Activated naive CD4-positive, alpha-beta T cell (primary cell): ENCODE measurements around the gene KCNIP3.
"Not testable (repeated sequence)": the region's sequence is repeated elsewhere in the genome, so short reads cannot be mapped to it uniquely, and the experiment has no call there.

ENCODE experiments used
- DNase-seq, 4 experiments: peaks; one replicate each; lab custom pipeline; 2025; lab: John Stamatoyannopoulos, UW

The KCNIP3 gene

DNA sequence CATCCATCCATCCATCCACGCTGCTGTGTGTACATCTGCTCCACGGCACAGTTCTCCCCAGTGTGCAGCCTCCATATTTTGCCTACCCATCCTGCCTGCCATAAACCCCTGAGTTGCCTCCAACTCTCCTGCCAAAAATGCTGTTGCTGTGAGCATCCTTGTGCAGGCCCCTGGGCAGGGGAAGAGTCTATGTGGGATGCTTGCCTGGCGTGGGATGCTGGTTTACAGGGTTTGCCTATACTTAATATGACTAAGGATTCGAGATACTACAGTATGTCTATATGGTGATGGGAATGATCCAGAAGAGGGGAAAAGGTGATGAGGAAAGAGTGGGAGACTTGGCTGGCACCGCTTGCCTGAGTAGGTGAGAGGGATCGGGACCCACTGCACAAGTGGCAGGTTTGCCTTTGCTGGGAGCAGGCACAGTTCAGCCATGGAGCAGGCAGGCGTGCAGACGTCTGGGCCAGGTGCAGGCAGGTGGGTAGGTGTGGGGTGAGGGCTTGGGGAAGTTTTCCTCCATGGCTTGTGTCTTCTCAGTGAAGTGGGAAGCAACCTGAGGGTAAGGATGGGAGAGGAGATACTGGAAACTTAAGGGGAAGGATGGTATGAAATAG is 75.2 kb downstream of the KCNIP3 start:
- no peak for DNase-seq

DNA sequence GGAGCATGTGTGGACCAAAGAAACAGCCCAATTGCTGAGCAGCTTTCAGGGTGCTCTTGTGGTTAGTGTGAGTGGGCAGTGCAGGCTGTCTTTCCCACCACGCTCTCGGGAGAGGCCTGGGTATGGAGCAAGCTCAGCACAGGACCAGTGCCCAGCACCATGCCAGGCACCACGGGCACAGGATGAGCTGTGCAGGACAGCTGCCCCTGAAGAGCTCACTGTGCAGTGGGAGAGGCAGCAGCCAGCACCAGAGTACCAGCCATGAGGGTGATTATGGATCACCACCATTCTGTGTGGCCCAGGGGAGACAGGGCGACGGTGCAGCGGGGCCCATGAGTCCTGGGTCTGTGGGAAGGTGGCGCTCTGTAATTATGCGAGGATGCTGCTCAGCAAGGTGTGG is 75.7 kb downstream of the KCNIP3 start:
- DNase-seq: no peak

GRCh38 chr2:95374029-95374428 is 76.9 kb downstream of the KCNIP3 start:
- DNase-seq: no peak

GRCh38 chr2:95374451-95374920 is 77.3 kb downstream of the KCNIP3 start:
- DNase-seq: no peak

DNA sequence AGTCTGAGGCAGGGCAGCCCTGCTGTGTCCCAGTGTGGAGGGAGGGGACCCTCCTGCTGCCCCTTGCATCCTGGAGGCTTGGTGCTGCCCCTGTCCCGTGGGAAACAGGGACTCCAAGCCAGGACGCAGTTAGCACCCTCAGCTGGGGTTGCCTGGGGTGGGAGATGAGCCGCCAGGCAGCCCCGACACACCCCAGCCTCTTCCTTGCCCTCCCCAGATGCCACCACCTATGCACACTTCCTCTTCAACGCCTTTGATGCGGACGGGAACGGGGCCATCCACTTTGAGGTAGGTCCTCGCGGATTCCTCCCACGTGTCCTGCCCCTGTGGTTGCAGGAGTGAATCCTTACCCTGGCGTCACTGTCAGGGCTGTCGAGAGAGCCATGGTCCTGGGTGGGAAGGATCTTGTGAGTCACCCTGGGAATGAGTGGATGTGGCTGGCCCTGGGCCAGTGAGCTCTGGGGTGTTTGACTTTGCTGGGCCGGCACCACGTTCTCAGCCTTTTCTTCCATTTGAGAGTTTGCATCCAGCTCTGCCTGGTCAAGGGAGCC is 77.8 kb downstream of the KCNIP3 start:
- no peak for DNase-seq

GRCh38 chr2:95375532-95376150 is 78.5 kb downstream of the KCNIP3 start:
- no peak for DNase-seq

DNA sequence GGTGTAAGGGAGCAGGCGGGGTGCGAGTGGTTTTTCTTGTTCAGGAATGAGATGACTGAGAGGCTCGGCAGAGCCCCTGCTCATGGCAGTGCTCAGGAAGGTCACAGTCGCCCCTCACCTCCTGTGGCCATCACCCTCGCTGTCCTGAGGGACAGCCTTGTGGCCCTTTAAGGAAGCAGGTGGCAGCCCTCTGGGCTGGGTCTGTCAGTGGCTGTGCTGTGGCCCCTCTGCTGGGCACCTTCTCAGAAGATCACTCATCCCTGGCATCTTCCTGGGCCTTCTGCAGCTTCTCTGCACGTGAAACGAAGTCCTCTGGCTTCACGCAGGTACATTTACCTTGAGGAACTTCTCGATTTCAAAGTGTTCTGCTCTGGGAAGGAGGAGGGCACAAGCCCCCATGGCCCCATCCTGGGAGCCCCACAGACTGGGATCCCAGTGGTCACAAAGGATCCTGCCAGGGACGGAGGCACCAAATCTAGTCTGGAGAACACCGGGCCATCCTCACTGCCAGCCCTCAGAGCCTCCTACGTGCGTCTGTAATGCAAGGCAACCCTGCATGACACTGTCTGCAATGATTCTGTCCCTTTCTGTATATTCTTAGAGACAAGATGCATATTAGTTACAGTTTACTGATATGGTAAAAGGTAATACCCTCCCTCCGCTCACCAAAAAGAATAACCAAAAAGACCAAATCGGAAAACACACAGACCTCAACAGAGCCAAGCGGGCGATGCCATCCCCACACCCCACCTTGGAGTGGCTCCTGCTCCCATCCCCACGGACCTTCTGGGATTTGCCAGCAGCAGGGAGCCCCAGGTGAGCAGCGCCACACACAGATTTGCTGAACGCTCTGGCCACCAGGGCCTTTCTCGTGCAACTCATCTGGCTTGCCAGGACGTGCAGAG is 79.4 kb downstream of the KCNIP3 start:
- no peak for DNase-seq

GRCh38 chr2:95377216-95378123 is 80.3 kb downstream of the KCNIP3 start:
- DNase-seq: no peak

DNA sequence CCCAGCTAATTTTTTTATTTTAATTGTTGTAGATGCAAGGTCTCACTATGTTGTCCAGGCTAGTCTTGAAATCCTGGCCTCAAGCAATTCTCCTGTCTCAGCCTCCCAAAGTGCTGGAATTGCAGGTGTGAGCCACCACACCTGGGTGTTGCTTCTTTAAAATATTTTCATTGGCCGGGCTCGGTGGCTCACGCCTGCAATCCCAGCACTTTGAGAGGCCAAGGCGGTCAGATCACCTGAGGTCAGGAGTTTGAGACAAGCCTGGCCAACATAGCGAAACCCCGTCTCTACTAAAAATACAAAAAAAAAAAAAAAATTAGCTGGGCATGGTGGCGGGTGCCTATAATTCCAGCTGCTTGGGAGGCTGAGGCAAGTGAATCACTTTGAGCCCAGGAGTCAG is 81.1 kb downstream of the KCNIP3 start:
- not testable (repeated sequence) for DNase-seq

DNA sequence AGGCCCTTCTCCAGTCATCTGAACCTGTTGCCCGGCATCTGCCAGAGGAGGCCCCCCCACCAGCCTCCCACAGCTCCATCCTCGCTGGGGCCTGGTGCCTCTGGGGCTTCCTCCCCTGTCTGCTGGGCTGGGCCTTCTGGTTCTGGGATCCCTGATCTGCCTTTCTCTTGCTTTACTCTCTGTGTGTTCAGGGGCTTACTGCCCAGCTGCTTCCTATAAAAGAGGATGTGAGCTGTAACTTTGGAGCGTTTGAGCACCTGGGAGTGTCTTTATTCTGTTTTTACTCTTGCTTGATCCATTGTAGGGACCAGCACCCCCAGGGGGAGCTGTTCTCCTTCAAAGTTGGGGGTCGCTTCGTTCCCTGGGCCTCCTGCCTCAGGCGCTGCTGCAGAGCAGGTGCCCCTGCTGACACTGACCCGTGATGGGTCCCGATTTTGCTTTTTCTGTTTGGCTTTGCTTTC is 82.3 kb downstream of the KCNIP3 start:
- DNase-seq: no peak

DNA sequence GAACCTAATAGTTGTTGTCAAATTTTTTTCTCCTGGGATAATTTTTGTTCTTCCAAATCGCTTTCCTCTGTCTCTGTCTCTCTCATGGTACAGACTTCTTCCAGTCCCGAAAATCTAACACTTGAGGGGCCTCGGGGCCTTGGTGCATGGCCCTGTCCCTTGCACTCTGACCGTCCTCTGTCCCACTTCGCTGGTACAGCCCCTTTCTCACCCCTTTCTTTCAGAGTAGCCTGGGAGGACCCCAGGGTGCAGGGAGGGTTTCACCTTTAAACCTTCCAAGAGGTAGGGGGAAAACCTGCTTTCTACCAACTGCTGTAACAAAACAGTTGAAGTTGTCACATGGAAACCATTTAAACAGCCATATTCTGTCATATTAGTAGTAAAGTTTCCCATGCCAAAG is 83.1 kb downstream of the KCNIP3 start:
- DNase-seq: no peak

GRCh38 chr2:95380731-95381130 is 83.6 kb downstream of the KCNIP3 start:
- DNase-seq: no peak

DNA sequence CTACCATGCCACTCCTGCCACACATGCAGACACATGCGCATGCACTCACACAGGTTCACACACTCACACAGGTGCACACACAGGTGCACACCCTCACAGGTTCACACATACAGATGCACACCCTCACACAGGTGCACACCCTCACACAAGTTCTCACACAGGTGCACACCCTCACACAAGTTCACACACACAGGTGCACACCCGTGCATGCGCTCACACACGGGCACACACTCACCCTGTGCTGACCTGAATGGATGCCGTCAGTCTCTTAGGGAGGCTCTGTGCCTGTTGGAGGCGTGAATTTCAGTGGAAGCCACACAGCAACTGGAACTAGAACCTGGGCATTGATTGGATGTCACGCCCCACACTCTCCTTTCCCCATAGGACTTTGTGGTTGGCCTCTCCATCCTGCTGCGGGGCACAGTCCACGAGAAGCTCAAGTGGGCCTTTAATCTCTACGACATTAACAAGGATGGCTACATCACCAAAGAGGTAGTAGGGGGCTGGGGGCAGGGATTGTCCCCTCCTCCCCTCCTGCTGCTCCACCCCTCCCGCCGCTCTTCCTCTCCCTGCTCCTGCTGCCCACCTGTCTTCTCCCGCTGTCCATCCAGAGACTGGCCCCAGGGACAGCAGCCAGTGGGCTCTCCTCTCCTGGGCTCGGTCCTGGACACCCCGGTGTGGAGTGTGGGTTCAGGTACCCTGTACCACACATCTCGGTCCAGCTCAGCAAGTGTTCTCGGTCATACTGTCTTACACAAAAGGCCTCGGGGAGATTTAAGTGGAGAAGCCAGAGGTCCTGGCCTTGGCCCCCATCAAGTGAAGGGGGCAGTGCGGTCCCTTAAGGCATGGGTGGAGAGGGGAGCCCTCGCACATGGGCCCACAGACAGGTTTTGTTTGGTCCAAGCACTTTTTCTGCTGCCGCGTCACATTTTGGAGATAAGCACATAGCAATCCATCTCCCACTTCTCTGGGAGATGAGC is 84.4 kb downstream of the KCNIP3 start:
- DNase-seq: no peak

GRCh38 chr2:95382192-95382591 is 85.0 kb downstream of the KCNIP3 start:
- DNase-seq: no peak

- no peak for DNase-seq
These were observed 85.8 kb downstream of the KCNIP3 start for GRCh38 chr2:95382686-95383634.

DNA sequence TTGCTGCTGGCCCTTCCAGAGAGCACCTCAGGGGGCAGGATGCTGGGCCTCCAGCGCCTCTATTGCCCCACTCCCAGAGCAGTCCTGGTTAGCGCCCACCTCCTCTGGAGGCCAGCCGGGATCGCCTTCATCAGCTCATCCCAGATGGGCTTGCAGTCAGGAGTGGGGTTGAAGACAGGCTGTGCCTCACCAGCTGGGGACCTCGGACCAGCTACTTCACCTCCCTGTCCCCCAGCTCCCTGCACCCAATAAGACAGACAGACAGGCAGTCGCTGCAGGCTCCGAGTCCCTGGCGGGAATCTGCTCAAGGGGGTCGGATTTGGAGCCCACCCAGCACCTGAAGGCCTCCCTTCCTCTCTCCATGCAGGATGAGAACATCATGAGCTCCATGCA is 86.5 kb downstream of the KCNIP3 start:
- no peak for DNase-seq

GRCh38 chr2:95384854-95385569 is 87.9 kb downstream of the KCNIP3 start:
- no peak for DNase-seq

DNA sequence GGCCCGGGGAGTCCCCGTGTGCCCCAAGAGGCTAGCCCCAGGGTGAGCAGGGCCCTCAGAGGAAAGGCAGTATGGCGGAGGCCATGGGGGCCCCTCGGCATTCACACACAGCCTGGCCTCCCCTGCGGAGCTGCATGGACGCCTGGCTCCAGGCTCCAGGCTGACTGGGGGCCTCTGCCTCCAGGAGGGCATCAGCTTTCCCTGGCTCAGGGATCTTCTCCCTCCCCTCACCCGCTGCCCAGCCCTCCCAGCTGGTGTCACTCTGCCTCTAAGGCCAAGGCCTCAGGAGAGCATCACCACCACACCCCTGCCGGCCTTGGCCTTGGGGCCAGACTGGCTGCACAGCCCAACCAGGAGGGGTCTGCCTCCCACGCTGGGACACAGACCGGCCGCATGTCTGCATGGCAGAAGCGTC is 88.4 kb downstream of the KCNIP3 start:
- DNase-seq: no peak
